ENCODE data around the gene ERMARD.

The ERMARD gene

DNA sequence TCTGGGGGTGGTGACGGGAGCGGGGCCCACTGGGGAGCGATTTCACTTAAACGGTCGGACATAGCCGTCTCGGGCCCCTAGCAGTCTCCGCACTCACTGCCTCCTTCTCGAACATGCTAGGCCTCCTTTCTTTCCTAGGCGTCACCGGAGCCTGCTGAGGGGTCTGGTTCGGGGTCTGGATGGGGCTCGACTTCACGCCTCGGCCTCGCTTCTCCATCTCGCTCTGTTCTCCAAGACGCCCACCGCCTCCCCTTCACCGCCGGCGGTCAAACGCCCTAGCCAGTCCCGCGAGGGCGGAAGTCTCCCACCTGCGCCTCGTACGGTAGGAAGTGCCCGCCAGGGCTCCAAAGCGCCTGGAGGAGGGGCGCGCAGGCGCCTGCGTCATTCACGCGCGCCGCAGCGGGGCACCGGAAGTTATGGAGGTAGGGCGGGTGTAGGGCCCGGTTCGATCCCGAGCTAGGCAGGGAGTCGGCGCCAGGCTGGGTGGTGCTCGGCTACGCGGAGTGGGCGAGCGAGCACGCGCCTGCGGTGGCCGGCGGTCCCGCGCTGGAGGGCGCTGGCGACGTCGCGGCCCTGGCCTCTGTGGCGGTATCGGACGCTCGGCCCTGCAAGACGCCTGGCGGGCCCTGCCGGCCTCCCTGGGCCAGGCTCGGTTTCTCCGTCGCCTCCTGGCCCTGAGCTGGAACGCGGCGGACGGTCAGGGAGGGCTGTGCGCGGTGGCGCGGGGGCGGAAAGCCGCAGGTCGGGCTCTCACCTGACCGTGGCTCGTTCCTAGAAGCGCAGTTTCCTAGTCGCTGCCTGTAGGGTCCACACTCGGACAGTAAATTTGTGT lies at the start of gene ERMARD, which contains the start of gene DYNLT2:
ERMARD (plus strand) TSS at position 381 of the 832 bp plus-strand sequence; CDS start at position 417, 36 bp downstream.
DYNLT2 (minus strand) TSS at position 331 of the 832 bp plus-strand sequence; CDS start at position 217, 114 bp downstream.
- DNase-seq: peak; percentile 87 to 95 (median 92)

DNA sequence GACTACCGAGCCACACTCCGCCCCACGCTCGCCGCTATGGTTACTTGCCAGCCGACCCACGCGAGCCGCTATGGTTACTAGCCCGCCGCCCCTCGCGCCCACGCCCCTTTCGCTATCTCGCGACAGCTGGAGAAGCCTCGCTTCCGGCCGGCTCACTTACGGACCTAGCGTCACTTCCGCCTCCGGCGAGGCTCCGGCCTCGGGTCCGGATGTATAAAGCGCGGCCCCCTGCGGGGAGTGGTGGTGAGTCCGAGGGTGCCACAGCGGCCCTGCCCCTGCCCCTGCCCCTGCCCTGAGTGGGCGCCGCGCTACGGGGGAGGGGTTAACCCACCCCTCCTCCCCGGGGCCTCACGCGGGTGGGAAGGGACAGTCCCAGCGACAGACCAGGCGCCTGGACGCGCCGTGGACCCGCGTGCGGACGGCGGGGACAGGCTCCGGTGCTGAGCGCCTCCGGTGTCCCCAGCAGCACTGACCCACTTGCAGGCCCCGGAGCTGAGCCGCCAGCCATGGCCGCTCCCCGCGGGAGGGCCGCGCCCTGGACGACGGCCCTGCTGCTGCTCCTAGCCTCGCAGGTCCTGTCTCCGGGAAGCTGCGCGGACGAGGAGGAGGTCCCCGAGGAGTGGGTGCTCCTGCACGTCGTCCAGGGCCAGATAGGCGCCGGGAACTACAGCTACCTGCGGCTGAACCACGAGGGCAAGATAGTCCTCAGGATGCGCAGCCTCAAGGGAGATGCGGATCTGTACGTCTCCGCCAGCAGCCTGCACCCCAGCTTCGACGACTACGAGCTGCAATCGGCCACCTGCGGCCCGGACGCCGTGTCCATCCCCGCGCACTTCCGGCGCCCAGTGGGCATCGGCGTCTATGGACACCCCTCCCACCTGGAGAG lies 49.2 kb upstream of the ERMARD start, which contains the start of the genes C6orf120 and WDR27:
C6orf120 (plus strand) TSS at position 173 of the 886 bp plus-strand sequence; CDS start at position 507, 334 bp downstream.
WDR27 (minus strand) TSS at position 76 of the 886 bp plus-strand sequence. CDS start 13,024 bp downstream, outside the sequence.
- DNase-seq: peak; percentile 88 to 95 (median 92)

DNA sequence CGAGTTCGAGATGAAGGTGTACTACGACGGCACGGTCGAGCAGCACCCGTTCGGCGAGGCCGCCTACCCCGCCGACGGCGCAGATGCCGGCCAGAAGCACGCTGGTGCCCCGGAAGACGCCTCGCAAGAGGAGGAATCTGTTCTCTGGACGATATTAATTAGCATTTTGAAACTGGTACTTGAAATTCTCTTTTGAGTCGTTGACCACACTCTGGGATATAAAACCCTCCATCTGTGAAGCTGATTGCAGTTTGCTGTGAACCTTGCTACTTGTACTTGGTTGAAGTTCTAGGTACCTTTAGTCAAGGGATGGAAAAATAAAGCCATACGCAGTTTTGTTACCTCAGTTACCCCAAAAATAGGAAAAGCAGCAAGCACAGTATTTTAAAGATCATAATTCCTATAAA lies 48.6 kb upstream of the ERMARD start:
- peak in 1 of 6 experiments; percentile 52 for DNase-seq

DNA sequence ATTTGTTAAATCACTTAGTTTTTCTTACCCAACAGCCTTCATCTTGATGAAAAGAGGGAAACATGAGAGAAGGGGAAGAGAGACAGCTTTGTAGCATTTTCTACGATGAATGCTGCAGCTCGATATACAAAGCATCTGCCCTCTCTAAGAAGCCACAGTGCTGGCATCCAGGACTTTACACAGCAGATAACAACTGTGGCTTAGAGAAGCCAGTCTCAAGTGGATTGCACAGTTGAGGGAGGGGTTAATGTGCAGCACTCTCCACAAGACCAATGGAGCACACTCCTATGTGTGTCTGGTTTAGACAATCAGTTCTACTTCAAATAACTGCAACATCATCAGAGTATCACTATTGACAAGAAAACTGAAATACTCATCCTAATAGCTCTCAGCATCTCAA lies 43.6 kb upstream of the ERMARD start:
- DNase-seq: no peak

DNA sequence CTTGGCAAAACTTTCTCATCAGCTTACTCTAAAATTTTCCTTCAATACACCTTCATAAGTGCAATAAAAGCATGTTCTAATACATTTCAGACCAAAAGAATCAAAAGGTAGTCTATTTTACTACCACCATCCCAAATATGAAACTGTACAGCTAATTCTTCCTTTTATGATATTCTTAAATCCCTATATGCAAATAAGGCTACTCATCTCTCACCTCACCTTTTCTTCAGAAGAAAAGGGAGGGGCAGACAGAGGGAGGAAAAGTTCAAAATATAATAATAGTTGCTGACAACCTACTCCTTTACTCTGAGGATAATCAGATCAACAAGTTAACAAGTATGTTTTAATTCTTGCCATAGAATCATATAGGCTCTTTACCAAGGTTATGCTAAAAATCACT lies 42.1 kb upstream of the ERMARD start:
- DNase-seq: no peak

DNA sequence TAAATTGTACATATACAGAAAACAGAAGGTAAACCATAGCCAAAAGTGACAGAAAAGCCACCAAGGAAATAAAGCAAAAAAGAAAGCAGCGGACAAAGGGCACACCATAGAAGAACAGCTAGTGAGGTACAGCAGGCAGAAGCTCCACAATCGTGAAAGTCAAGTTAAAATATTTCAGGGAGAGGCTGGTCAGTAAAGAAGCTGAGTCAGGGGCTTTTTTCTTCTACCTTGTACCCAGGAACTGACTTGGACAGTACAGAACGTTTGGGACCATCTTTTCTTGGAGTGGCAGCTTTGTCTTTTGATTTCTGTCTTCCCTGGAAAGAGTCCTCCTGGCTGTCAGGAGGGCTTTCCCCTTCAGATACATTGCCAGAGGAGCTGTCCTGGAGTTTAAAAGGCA lies 41.4 kb upstream of the ERMARD start:
- DNase-seq: no peak

DNA sequence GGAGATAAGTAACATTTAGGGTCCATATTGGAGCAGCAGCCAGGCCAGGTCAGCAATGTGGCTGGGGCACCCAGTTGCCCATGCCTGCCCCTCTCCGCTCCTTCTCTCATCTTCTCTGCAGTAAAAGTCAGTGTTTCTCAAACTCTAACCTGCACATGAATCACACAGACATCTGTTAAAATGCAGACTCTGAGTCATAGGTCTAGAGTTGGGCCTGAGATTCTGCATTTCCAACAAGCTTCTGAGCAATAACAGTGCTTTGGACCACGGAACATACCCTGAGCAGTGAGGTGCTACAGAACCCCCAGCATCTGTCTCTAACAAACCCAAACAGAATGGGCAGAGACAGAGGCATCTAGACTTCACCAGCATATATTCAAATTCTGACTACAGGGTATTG lies 37.2 kb upstream of the ERMARD start:
- DNase-seq: no peak

DNA sequence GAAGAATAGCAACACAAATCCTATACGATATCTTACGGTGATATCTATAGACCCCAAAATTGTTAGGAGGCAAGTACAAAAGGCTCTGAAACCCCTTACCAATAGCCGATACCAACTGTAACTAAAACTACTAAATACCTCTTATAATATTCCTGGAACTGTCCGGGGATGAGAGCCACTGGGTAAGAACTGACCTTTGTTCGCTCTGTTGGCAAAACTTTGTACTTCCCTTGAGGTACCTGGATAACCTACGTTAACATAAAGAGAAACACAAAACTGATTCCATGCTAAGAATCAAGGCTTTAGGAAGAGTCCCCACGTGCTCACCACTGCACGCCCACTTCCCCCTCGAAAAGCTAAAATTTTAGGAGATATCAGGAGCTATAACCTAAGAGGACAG lies 36.8 kb upstream of the ERMARD start:
- no peak for DNase-seq

DNA sequence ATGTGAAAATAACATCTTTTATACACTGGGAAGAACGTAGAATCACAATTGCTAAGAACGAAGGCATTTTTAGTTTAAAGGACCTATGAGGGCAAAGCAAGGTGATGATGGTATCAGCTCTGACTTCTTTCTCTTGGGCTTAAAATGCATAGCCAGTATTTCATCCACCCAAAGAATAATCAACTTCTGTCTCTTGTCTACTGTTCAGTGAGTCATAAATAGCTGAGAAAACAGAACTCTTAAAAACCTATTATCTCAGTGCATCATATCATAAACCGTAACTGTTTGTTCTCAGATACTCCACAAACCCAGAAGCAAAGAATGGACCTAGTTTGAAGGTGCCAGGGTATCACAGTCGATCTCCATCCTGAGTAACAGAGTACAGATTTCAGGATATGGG lies 32.3 kb upstream of the ERMARD start:
- no peak for DNase-seq

DNA sequence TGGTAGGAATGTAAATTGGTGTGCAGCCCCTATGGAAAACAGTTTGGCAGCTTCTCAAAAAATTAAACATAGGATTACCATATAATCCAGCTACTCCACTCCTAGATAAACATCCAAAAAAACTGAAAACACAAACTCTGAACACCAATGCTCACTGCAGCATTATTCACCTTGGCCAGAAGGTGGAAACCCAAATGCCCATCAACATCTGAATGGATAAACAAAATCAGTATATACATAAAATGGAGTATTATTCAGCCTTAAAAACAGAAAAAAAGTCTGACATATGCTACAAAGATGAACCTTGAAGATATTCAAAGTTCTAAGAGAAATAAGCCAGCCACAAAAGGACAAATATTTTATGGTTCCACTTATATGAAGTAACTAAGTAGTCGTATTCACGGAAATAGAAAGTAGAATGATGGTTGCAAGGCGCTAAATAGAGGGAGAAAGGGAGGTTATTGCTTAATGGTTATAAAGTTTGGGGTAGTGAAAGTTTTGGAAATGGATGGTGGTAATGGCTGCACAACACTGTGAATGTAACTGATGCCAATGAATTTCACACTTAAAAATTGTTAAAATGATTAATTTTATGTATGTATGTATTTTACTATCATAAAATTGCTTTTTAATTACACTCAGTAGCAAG lies 31.1 kb upstream of the ERMARD start:
- DNase-seq: no peak

DNA sequence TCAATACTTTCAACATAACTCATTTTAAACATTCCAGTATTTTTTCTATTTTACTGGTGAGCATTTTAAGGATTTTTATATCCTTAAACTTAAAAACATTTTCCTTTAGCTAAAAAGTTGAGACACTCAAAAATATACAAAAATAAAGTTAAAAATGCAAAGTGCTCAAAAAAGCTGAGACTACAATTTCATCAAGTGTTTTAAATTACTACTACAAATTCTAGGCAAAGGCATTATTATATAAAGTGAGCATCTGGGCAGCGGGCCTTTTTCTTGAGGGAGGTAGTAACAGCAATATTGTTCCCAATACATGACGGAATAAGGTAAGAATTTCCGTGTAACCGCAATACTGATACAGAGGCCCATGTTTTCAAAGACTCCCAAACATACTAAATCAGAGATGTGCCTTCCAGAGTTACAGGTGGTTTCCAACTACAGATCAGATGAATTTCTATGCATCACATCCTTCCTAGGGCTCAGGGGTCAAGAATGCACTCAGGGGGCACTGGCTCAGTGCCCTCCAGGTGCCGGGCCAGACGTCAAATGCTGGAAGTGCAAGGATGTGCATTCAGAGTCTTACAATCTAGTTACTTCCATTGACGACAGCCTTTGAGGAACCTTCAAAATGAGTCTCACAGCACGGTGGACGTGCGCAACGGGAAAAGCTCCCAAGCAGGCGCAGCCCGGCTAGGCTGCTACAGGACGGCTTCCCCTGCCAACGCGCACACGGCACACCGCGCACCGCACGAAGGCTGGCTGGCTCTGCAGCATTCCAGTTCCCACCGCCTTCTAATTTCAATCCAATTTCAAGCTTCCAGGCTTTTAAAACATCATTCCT lies 28.8 kb upstream of the ERMARD start:
- peak in 4 of 6 experiments; percentile 21 to 58 (median 30) for DNase-seq

DNA sequence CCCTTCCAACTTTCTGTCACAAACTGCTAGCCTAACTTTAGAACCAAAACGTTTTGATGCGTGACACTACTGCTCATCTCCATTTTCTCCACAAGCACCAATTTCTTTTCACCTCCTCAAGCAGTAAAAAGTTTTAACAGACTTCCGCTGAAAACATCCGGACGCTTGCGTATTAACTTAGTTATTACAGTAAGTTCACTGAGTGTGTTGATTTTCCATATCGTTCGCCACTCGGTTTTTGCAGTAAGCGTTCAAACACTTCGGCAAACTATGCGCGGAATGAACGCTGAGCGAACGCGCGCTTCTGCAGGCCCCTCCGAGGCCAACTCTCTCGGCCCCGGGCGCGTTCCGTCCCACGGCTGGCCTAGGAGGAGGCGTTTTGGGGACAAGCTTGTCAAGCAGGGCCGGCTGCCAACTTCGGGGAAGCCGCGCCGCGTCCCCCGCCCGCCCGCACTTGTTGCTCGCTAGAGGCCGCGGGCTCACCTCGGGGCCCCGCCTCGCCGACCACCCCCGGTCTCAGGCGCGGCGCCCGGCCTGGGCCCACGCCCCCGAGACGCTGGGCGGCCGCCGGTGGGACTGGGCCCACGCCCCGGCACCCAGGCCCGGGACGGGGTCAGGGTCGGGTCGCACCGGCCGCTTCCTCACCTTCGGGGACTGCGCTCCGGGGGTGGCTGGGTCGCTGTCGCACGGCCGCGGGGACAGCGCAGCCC lies 28.1 kb upstream of the ERMARD start:
- DNase-seq: peak; percentile 56 to 84 (median 72)

DNA sequence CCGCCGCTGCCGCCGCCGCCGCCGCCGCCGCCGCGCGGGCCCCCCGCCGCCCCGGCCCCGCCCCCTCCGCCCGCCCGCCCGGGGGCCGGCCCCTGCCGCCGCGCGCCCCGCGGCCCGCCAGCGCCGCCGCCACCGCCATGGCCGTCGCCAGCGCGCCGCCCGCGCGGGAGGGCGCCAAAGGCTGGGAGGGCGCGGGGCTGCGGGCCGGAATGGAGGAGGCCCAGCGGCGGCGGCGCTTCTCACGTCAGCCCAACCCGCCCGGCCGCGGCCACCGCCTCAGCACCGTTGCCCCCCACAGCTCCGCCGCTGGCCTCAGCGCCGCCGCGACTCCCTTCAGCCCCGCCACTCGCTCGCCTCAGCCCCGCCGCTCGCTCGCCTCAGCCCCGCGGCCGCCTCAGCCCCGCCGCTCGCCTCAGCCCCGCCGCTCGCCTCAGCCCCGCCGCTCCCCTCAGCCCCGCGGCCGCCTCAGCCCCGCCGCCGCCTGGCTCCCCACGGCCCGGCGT lies 27.4 kb upstream of the ERMARD start:
- peak in 4 of 6 experiments; percentile 25 to 69 (median 48) for DNase-seq

DNA sequence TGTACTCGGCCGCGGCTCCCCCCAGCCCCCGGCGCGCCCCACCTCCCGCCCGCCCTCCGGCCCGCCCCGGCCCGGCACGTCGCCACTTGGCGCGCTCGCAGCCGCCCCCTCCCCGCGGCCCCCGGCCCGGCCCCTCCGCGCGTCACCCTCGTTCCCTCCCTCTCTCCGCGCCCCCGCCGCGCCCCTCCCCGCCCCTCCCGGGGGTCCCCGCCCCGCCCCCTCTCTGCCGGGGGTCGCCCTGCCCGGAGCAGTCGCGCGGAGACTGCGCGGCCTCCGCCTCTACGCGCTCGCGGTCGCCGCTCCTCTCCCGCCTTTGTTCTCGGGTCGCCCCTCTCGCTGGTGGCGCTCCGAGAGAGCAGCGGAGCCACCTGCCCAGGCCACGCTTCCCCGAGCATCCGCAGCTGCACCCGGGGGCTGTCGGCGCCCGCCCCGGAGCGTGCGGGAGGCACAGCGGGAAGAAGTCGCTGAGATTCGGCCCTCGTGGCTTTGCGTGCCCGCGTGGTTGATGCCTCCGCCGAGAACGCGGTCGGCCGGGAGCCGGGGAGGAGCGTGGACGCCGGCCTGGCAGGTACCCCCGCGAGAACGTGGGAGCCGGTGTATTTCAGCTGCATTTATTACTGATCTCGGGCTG lies 26.8 kb upstream of the ERMARD start, which contains the start of gene PHF10:
PHF10 (minus strand) TSS at position 7 of the 631 bp plus-strand sequence. CDS start 569 bp downstream, outside the sequence.
- DNase-seq: peak; percentile 53 to 82 (median 69)

DNA sequence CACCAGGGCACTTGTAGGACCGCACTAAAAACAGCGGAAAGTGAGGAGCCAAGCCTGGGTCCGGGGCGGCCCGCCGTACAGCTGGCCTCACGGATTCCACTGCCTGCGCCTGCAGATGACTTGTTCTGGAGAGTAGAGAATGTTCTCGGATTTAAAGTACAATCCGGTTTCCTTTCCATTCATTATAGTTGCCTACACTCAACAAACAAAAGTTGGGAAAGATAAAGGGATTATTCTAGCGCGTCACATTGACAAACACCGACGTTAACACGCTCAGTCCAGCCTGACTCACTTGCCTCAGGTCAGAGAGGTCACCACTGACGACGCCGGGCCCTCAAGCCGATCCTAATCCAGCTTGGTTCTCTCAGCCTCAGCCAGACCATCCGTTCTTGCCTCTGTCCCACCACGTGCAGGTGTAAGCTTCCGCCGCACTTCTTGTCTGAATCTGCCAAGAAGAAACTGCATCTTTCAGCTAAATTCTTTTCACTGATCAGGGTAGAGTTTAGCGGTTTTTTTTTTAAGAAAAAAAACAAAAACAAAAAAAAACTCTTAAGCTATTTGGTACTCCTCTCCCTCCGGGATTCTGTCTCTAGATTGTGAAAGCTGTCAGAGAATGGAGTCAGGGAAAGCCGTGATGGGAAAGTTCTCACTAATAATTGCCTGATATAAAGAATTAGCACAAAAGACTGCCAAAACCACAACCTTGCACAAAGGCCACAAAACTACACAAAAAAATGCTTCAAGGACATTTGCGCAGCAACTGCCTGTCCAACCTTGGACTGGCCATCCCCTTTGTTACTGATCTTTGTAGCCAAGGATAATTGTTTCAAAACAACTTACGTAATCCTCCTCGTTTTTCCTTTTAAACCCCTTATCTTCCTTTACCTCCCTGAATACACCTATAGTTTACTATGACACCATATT lies 26.0 kb upstream of the ERMARD start:
- peak in 3 of 6 experiments; percentile 3 to 34 (median 11) for DNase-seq

DNA sequence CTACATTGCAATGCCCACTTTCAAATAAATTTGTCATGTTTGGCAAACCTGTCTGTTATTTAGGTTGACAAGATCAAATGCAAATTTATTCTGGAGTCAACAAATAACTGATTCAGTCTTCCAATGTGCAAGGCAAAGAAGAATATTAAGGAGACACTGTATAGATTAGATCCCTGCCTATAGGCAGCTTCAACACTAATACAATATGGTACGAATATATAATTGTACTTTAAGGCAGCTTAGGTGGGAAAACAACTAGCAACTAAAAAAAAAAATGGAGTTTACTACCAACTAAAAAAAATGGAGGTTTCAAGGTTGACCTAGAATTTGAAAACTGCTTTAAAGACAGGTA lies 25.4 kb upstream of the ERMARD start:
- DNase-seq: no peak

DNA sequence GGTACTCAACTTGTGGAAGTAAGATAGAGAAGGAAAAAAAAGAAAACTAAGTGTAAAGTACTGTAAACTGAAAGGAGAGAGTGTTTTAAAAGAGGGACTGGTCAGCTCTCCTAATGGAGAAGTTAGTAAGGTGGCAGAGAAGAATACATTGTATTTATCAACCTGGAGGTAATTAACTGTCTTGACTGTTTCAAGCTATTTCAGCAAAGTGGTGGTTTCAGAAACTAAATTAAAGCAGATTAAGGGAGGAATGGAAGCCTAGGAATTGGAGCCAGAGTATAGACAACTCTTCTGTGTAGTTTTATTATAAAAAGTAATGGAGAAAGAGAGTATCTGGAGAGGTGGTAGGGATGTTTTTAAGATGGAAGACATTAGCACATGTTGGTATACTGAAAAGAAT lies 24.5 kb upstream of the ERMARD start:
- no peak for DNase-seq

DNA sequence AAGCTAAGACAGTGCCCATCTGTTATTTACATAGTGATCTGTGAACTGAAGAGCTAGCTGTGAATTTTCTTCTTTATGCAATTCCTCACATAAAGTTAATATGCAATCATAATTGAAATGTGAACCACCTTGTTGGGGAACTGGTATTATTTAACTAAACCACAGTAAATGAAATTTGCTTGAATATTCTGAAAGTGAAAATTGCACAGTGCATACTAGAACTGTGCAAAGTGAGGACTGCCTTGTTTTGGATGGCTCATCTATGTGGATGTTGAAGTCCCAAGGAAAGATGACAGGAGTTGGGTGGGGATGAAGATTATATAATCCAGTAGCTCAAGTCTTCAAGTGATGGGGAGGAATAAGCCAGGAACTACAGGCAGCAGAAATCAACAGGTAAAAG lies 21.5 kb upstream of the ERMARD start:
- no peak for DNase-seq

Measured in stimulated activated naive CD4-positive, alpha-beta T cell (primary cell).